HG02798 (cell line): ENCODE data around the gene TMEM129.
"Not testable (repeated sequence)": the region's sequence is repeated elsewhere in the genome, so short reads cannot be mapped to it uniquely, and the experiment has no call there.

Experiments
- ATAC-seq: cut with Tn5 transposase; IDR thresholded peaks from one replicate; pipeline ENCODE4 v1.9.1; 2021; ENCODE audit warnings: mild to moderate bottlenecking; ENCODE audit not compliant: unreplicated experiment, poor library complexity

The TMEM129 gene

DNA sequence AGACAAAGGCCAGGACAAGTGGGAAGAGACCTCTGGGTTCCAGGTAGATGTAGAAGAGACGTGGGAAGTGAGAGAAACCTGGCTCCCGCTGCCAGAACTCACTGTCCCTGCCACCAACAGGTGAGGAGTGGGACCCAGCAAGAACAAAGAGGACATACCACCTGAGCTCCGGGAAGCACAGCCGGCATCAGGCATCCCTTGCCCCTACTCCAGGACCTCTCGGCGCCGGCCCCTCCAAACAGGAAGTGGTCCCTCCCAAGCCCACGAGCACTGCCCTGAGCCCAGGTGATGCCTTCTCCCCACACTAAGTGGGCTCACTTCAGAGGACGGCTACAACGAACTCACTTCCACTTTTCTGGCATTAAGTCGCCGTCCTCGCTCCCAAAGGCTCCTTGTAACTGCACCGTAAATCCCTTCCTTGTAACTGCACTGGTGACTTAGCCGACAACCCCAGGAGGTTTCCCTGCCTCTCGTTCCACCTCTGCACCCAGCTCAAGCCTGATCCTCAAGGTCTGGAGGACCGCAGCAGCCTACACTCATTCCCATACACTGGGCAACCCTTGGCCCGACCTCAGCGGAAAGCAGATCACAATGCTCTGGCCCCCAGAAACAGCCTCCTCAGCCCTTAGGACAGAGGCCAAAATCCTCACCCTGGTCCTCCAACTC is 45.9 kb downstream of the TMEM129 start:
- ATAC-seq: no peak

DNA sequence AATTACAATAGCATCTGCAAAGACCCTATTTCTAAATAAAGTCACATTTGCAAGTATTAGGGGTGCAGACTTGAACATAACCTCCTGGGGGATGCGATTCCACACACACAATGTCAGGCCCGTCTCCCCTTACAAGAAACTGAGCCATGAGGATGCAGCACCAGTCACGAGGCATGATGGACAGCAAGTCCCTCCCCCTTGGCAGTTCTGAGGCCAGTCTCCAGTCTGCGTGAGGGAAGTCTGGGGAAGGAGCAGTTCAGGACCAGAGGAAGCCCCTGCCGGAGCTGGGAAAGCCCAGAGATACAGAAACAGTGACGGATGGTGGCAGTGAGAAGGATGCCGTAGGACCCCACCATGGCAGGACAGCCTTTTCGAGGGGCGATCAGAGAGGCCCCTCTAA is 46.4 kb downstream of the TMEM129 start:
- no peak for ATAC-seq

DNA sequence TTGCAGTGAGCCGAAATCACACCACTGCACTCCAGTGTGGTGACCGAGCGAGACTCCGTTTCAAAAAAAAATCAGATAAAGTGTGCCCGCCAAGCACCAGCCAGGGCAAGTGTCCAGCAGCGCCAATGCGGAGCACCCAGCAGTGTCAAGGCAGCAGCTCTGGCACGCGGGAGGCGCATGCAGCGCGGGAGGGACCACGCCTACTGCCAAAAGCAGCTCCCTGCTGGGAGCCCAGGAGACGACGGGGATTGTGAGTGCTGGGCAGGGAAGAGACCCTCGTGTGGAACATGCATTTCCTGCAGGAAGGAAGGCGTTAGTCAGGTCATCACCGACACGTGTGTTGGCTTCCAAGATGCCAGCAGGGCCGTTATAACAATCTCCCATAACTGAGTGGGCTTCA is 47.5 kb downstream of the TMEM129 start:
- ATAC-seq: no peak

DNA sequence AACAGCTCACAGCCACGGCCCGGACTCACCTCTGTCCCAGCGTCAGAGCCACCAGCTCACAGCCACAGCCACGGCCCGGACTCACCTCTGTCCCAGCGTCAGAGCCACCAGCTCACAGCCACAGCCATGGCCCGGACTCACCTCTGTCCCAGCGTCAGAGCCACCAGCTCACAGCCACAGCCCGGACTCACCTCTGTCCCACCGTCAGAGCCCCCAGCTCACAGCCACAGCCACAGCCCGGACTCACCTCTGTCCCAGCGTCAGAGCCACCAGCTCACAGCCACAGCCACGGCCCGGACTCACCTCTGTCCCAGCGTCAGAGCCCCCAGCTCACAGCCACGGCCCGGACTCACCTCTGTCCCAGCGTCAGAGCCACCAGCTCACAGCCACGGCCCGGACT is 50.1 kb downstream of the TMEM129 start:
- ATAC-seq: not testable (repeated sequence)

DNA sequence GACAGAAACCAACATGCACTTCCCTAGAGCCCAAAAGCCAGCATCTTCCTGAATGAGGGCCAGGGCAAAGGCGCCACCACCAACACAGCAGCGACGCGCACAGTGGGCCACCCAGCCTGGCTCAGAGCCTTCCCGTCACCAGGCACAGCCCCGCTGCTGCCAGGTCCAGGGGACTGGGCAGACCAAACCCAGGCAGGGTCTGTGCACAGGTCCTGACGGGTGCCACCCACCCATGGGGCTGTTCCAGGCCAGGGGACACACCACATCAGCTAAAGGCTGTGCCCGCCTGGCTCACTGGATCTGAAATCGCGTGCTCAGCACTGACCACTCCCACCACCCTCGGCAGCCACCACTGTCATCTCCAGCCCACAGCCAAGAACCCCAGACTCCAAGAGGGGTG is 50.8 kb downstream of the TMEM129 start:
- no peak for ATAC-seq

DNA sequence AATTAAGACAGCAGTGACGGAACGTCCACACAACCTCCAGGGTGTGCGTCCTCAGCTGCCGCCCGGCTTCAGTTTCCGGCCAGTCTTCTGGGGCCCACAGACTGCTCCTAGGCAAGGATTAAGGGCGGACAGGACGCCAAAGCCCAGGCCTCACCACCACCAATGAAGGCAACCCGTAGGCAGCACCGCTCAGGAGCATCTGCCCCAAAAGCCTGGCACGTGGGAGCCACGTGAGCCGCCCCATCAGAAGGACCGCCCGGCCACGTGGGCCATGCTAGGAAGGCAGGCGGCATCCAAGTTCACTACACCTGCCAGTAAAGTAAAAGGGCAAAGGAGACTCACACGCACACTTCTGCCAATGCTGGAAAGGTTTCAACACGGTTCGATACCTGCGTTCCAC is 51.3 kb downstream of the TMEM129 start:
- ATAC-seq: no peak

DNA sequence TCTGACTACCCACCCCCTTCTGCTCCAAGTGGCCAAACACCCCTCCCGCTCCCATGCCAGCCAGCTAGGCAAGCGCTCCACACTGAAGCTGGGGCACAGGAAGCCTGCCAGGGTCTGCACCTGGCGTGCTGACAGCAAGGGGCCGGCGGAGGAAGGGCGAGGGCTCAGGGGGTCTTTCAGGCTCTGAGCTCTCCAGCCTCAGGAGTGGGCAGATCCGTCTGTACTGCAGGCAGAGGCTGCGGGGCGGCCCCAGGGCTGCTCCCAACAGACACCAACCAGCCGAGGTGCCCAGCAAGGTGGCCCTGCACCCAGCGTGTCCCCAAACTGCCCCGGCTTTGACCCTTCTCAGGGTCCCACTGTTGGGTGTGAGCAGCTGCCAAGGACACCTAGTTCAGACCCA is 51.9 kb downstream of the TMEM129 start:
- no peak for ATAC-seq

DNA sequence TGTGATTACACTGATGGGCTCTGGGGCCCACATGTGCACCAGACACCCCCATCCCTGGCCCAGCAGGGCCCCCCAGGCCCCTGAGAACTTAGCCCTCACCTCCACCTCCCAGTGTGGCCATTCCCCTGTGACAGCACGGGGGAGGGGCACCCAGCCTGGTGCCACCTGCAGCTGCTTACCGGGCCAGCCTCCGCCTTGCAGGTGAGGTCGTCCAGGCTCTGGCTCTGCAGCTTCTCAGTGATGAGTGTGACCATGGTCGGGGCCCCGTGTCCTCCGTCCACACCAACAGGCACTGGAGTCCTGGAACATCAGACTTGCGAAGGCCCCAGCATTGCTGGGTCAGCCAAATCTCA is 52.7 kb downstream of the TMEM129 start:
- ATAC-seq: no peak

DNA sequence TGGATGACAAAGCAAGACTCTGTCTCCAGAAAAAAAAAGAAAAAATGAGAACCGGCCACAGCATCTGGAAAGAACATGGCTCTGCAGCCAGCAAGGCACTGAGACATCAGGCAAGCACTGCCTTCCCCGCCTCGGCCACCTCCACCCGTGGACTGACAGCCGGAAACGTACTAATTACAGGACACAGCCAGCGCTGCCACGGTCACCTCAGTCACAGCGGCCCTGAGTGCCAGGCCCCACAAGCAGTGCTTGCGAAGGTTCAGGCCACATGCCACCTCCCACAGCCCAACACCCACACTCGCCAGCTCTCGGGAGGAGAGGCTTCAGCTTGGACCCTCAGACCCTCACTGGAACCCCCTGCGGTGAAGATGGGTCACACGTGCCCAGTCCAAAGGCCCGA is 53.9 kb downstream of the TMEM129 start:
- no peak for ATAC-seq

DNA sequence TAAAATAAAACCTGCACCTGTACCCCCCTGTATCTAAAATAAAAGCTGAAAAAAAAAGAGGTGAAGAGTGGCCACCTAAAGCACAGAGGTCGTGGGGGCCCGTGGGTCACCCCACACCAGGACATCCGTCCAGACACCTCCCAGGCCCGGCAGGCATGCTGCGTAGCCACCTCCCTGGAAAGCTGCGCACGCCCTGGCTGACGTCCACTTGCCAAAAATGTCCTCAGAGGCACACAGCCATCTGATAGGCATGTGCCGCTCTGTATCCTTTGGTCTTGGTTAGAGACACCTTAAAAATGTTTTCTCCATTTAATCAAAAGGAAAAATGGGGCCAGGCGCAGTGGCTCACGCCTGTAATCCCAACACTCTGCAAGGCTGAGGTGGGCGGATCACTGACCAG is 54.7 kb downstream of the TMEM129 start:
- ATAC-seq: no peak
